Liver (tissue), 9 donors: ENCODE measurements around the gene TLE1. TPM values are rescaled to one million over a fixed set of nuclear protein-coding genes. Genes with fewer than 3 reads are reported as not detected.

Experiments
- DNase-seq: peaks from one replicate; pipeline ENCODE4 v3.0.0-alpha.2; 2017; ENCODE audit warnings: low spot score
- H3K27ac ChIP-seq, 2 donors: one replicate each; pipeline ENCODE4 v1.7.0; 2013; ENCODE audit warnings: inconsistent platforms in 2 of 2, low read length in 2 of 2, control low read depth in 1 of 2, low read depth in 1 of 2, mild to moderate bottlenecking in 1 of 2
- H3K27me3 ChIP-seq, 4 donors: one replicate each; pipeline versions ENCODE4 v1.6.1 to v1.7.0; 2013; ENCODE audit warnings: low read length in 3 of 4, inconsistent platforms in 1 of 4, mild to moderate bottlenecking in 1 of 4, moderate library complexity in 1 of 4; ENCODE audit not compliant: control insufficient read depth in 4 of 4, insufficient read depth in 4 of 4
- H3K36me3 ChIP-seq, 4 donors: one replicate each; pipeline versions ENCODE4 v1.6.1 to v1.7.0; 2013; ENCODE audit warnings: low read length in 3 of 4, mild to moderate bottlenecking in 3 of 4, low read depth in 1 of 4, moderate library complexity in 1 of 4; ENCODE audit not compliant: control insufficient read depth in 4 of 4, insufficient read depth in 3 of 4
- H3K4me1 ChIP-seq, 4 donors: one replicate each; pipeline versions ENCODE4 v1.6.1 to v1.7.0; 2013; ENCODE audit warnings: low read length in 3 of 4, mild to moderate bottlenecking in 3 of 4, moderate library complexity in 1 of 4; ENCODE audit not compliant: control insufficient read depth in 4 of 4, insufficient read depth in 4 of 4
- H3K4me3 ChIP-seq, 3 donors: one replicate each; pipeline versions ENCODE4 v1.6.1 to v1.7.0; 2013; ENCODE audit warnings: low read length in 3 of 3, control low read depth in 1 of 3, low read depth in 1 of 3, mild to moderate bottlenecking in 1 of 3
- H3K9ac ChIP-seq, 2 donors: one replicate each; pipeline ENCODE4 v1.7.0; 2013; ENCODE audit warnings: low read length in 2 of 2, mild to moderate bottlenecking in 2 of 2, moderate library complexity in 2 of 2, control low read depth in 1 of 2, low read depth in 1 of 2
- H3K9me3 ChIP-seq, 4 donors: one replicate each; pipeline versions ENCODE4 v1.6.1 to v1.7.0; 2013; ENCODE audit warnings: low read length in 3 of 4; ENCODE audit not compliant: control insufficient read depth in 4 of 4
- ATF3 ChIP-seq: IDR thresholded peaks from 2 replicates; pipeline ENCODE4 v1.6.1; 2016; ENCODE audit warnings: antibody characterized with exemption
- CTCF ChIP-seq: fragments of 150-350 bp; IDR thresholded peaks from 2 replicates; pipeline ENCODE4 v1.5.1; 2017; ENCODE audit warnings: improper control_type of control experiment, low read depth, low read length; ENCODE audit not compliant: missing input control
- EGR1 ChIP-seq, 2 donors: IDR thresholded peaks; 2 replicates each; pipeline ENCODE4 v1.6.1; 2016 to 2018; ENCODE audit warnings: antibody characterized with exemption in 2 of 2, low read depth in 2 of 2
- FOXA1 ChIP-seq: IDR thresholded peaks from 2 replicates; pipeline ENCODE4 v1.6.1; 2016; ENCODE audit warnings: antibody characterized with exemption
- FOXA2 ChIP-seq: IDR thresholded peaks from 2 replicates; pipeline ENCODE4 v1.6.1; 2016; ENCODE audit warnings: antibody characterized with exemption
- GABPA ChIP-seq, 2 donors: IDR thresholded peaks in 1 of 2; conservative IDR thresholded peaks in 1 of 2; 2 replicates each; pipeline ENCODE4 v1.6.1; 2016; ENCODE audit warnings: antibody characterized with exemption in 2 of 2, mild to moderate bottlenecking in 1 of 2, moderate library complexity in 1 of 2
- HNF4A ChIP-seq, 2 donors: conservative IDR thresholded peaks; 2 replicates each; pipeline ENCODE4 v1.6.1; 2016; ENCODE audit warnings: antibody characterized with exemption in 2 of 2, mild to moderate bottlenecking in 2 of 2
- HNF4G ChIP-seq: IDR thresholded peaks from 2 replicates; pipeline ENCODE4 v1.6.1; 2016; ENCODE audit warnings: antibody characterized with exemption
- JUND ChIP-seq, 2 donors: IDR thresholded peaks; 2 replicates each; pipeline ENCODE4 v1.6.1; 2016; ENCODE audit warnings: antibody characterized with exemption in 2 of 2
- MAX ChIP-seq: IDR thresholded peaks from 2 replicates; pipeline ENCODE4 v1.6.1; 2016; ENCODE audit warnings: antibody characterized with exemption
- NR2F2 ChIP-seq: IDR thresholded peaks from 2 replicates; pipeline ENCODE4 v1.6.1; 2016; ENCODE audit warnings: antibody characterized with exemption
- RAD21 ChIP-seq, 2 donors: IDR thresholded peaks; 2 replicates each; pipeline ENCODE4 v1.6.1; 2016; ENCODE audit warnings: antibody characterized with exemption in 2 of 2, mild to moderate bottlenecking in 2 of 2
- REST ChIP-seq: IDR thresholded peaks from 2 replicates; pipeline ENCODE4 v1.6.1; 2016; ENCODE audit warnings: antibody characterized with exemption, mild to moderate bottlenecking
- RXRA ChIP-seq, 2 donors: IDR thresholded peaks; 2 replicates each; pipeline ENCODE4 v1.6.1; 2017 to 2018; ENCODE audit warnings: antibody characterized with exemption in 2 of 2, mild to moderate bottlenecking in 1 of 2
- SP1 ChIP-seq: IDR thresholded peaks from 2 replicates; pipeline ENCODE4 v1.6.1; 2018; ENCODE audit warnings: antibody characterized with exemption, mild to moderate bottlenecking
- TAF1 ChIP-seq: conservative IDR thresholded peaks from 2 replicates; pipeline ENCODE4 v1.6.1; 2016; ENCODE audit warnings: antibody characterized with exemption, mild to moderate bottlenecking
- YY1 ChIP-seq: IDR thresholded peaks from 2 replicates; pipeline ENCODE4 v1.6.1; 2016; ENCODE audit warnings: antibody characterized with exemption, mild to moderate bottlenecking
- ZBTB33 ChIP-seq: IDR thresholded peaks from 2 replicates; pipeline ENCODE4 v1.6.1; 2016; ENCODE audit warnings: antibody characterized with exemption
- WGBS: extraction: QIAGEN DNeasy Blood & Tissue Kit; methylation state at CpG from one replicate; pipeline ENCODE4 v1.1.7; 2013; 5-methylcytosine and 5-hydroxymethylcytosine counted together
- polyA plus RNA-seq, 2 donors: library from polyadenylated mRNA; stranded (reverse) in 1 of 2; unstranded in 1 of 2; fragments of 200-250 nt in 1 of 2; fragments of >200 nt in 1 of 2; fragmentation: Nextera tagmentation in 1 of 2; extraction: Ambion mirVana in 1 of 2; gene quantifications; one replicate each; pipeline versions ENCODE4 v1.2.1 to v1.2.3, GENCODE V29; 2013 to 2015
- total RNA-seq, 2 donors: library from RNA; depleted of rRNA; stranded (reverse); fragments of >200 nt; gene quantifications; one replicate each; pipeline ENCODE4 v1.2.3, GENCODE V29; 2014
- donor health status: healthy.
- donor health status: healthy.
- donor health status: healthy.
- donor health status: healthy.
- donor health status: healthy.

The TLE1 gene
- total and polyA plus RNA-seq, 4 donors: 25.2 to 45.4 (median 25.7) TPM

- no peaks in the 10 kb centered on the region for H3K27me3 ChIP-seq
- no peak for DNase-seq
- no peak overlapping the region for H3K27ac ChIP-seq
- no peak overlapping the region for H3K9ac ChIP-seq
- H3K9me3 ChIP-seq: no peaks in the 10 kb centered on the region
- no peak overlapping the region for H3K4me3 ChIP-seq
- WGBS: 95% methylated on average over 3 of the region's 3 CpGs
- no peak for TF ChIP-seq MAX
- TF ChIP-seq GABPA (IDR thresholded peaks at IDR 0.05 in 1 of 2, conservative IDR thresholded peaks at IDR 0.05 in 1 of 2): no peak
- no peak for TF ChIP-seq HNF4A (conservative IDR thresholded peaks at IDR 0.05)
- no peak for TF ChIP-seq FOXA1
- no peak for TF ChIP-seq JUND (IDR thresholded peaks at IDR 0.05)
- TF ChIP-seq SP1: no peak
- TF ChIP-seq TAF1: no peak
- TF ChIP-seq YY1: no peak
- TF ChIP-seq HNF4G: no peak
- TF ChIP-seq REST: no peak
- no peak for TF ChIP-seq NR2F2
- TF ChIP-seq ATF3: no peak
- no peak for TF ChIP-seq RXRA (IDR thresholded peaks at IDR 0.05)
- no peak for TF ChIP-seq RAD21 (IDR thresholded peaks at IDR 0.05)
- TF ChIP-seq FOXA2: no peak
- no peak for TF ChIP-seq ZBTB33
- no peak for TF ChIP-seq CTCF
- TF ChIP-seq EGR1 (IDR thresholded peaks at IDR 0.05; ENCODE audit: low read depth in 2 of 2): no peak
- peaks cover 0 to 17% (median 16%) of the 10 kb centered on the region in 4 donors for H3K36me3 ChIP-seq
- H3K4me1 ChIP-seq: no peaks in the 10 kb centered on the region
Measured at GRCh38 chr9:81623778-81624177, 65.6 kb downstream of the TLE1 start.
